Endodermal cell (in vitro differentiated cells): ENCODE data around the gene IGSF22. TPM values are rescaled to one million over a fixed set of nuclear protein-coding genes. Genes with fewer than 3 reads are reported as not detected.

Experiments used
- DNase-seq: peaks from one replicate; pipeline ENCODE4 v3.0.0-alpha.2; 2017
- H3K27ac ChIP-seq: 2 replicates; pipeline ENCODE4 v1.5.1; 2013; ENCODE audit warnings: mild to moderate bottlenecking, low read depth, low read length, moderate library complexity
- H3K27me3 ChIP-seq: 2 replicates; pipeline ENCODE4 v1.6.1; 2013; ENCODE audit warnings: mild to moderate bottlenecking, low read length, moderate library complexity; ENCODE audit not compliant: insufficient read depth, control insufficient read depth, poor library complexity, severe bottlenecking
- H3K36me3 ChIP-seq: 2 replicates; pipeline ENCODE4 v1.7.0; 2013; ENCODE audit warnings: mild to moderate bottlenecking, low read length, moderate library complexity; ENCODE audit not compliant: control insufficient read depth, insufficient read depth
- H3K4me1 ChIP-seq: one replicate; pipeline ENCODE4 v1.7.0; 2013; ENCODE audit warnings: low read length; ENCODE audit not compliant: control insufficient read depth, insufficient read depth
- H3K4me3 ChIP-seq: 2 replicates; pipeline ENCODE4 v1.5.1; 2013; ENCODE audit warnings: mild to moderate bottlenecking, low read length, moderate library complexity
- H3K9ac ChIP-seq: 2 replicates; pipeline ENCODE4 v1.6.1; 2013; ENCODE audit warnings: mild to moderate bottlenecking, low read length, moderate library complexity; ENCODE audit not compliant: poor library complexity, severe bottlenecking; ENCODE audit errors: extremely low read depth
- H3K9me3 ChIP-seq: 2 replicates; pipeline ENCODE4 v1.6.1; 2013; ENCODE audit warnings: mild to moderate bottlenecking, low read length, moderate library complexity; ENCODE audit not compliant: control insufficient read depth
- H3K27ac Mint-ChIP-seq: 2 replicates; pipeline ENCODE4 v1.8.0; 2020; ENCODE audit warnings: mixed read lengths
- H3K27me3 Mint-ChIP-seq: 2 replicates; pipeline ENCODE4 v1.8.0; 2021; ENCODE audit warnings: mild to moderate bottlenecking, mixed read lengths; ENCODE audit not compliant: insufficient read depth
- H3K36me3 Mint-ChIP-seq: 2 replicates; pipeline ENCODE4 v1.8.0; 2020; ENCODE audit warnings: low read depth, mixed read lengths
- H3K4me1 Mint-ChIP-seq: 2 replicates; pipeline ENCODE4 v1.8.0; 2020; ENCODE audit warnings: mixed read lengths
- H3K4me3 Mint-ChIP-seq: 2 replicates; pipeline ENCODE4 v1.8.0; 2020; ENCODE audit warnings: mild to moderate bottlenecking, moderate library complexity, mixed read lengths
- H3K9me3 Mint-ChIP-seq: 2 replicates; pipeline ENCODE4 v1.8.0; 2020; ENCODE audit warnings: mild to moderate bottlenecking, mixed read lengths
- whole genome bisulfite sequencing, 2 experiments: methylation state at CpG; one replicate each; pipeline versions ENCODE4 v1.1.5 to v1.1.7; 2013; ENCODE audit warnings: missing lambda C conversion rate in 2 of 2, mixed read lengths in 1 of 2; ENCODE audit not compliant: insufficient coverage in 1 of 2, insufficient read length in 1 of 2; 5-methylcytosine and 5-hydroxymethylcytosine counted together
- total RNA-seq, 2 donors: library from RNA; stranded (reverse); fragmentation: NEBNext Ultra II Directional in 1 of 2; extraction: Animal tissue kit (Norgen Biotek cat#: 25700) in 1 of 2; gene quantifications; 2 replicates in 1 of 2; 3 replicates in 1 of 2; pipeline ENCODE4 v1.2.1, GENCODE V29; 2021
- TF ChIP-seq, protein P1 (sequence below): fragments of 200-600 bp; sonication (generic); conservative IDR thresholded peaks from 2 replicates; pipeline ENCODE4 v1.5.0; 2021; ENCODE audit warnings: antibody characterized with exemption, mild to moderate bottlenecking

Gene IGSF22
- total RNA-seq, 2 donors from 2014 or later = 0.22 to 1.6 TPM

- no peaks in the 10 kb centered on the region for H3K9me3 ChIP-seq
- Mint-ChIP-seq H3K27me3 (peaks cover 25% of the 10 kb centered on the region), H3K36me3 (peaks cover 4% of the 10 kb centered on the region), H3K27ac (no peak overlapping the region), H3K4me1 (peaks cover 33% of the 10 kb centered on the region), H3K9me3 (no peaks in the 10 kb centered on the region), H3K4me3 (no peak overlapping the region)
- H3K27me3 ChIP-seq = no peaks in the 10 kb centered on the region
- no peak overlapping the region for H3K27ac ChIP-seq
- peak; percentile 76 for DNase-seq
- TF ChIP-seq, protein P1, sequence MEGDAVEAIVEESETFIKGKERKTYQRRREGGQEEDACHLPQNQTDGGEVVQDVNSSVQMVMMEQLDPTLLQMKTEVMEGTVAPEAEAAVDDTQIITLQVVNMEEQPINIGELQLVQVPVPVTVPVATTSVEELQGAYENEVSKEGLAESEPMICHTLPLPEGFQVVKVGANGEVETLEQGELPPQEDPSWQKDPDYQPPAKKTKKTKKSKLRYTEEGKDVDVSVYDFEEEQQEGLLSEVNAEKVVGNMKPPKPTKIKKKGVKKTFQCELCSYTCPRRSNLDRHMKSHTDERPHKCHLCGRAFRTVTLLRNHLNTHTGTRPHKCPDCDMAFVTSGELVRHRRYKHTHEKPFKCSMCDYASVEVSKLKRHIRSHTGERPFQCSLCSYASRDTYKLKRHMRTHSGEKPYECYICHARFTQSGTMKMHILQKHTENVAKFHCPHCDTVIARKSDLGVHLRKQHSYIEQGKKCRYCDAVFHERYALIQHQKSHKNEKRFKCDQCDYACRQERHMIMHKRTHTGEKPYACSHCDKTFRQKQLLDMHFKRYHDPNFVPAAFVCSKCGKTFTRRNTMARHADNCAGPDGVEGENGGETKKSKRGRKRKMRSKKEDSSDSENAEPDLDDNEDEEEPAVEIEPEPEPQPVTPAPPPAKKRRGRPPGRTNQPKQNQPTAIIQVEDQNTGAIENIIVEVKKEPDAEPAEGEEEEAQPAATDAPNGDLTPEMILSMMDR = peak; percentile 64
- H3K9ac ChIP-seq = no peak overlapping the region
- H3K4me3 ChIP-seq = no peak overlapping the region
- no peaks in the 10 kb centered on the region for H3K36me3 ChIP-seq
- peaks cover 13% of the 10 kb centered on the region for H3K4me1 ChIP-seq
- 80 to 84% methylated on average over 10 of the region's 10 CpGs for WGBS, 2 experiments
These were observed 10.7 kb upstream of the IGSF22 start for GRCh38 chr11:18736590-18737148.

GRCh38 chr11:18733202-18733601 is 7.2 kb upstream of the IGSF22 start:
- H3K27ac Mint-ChIP-seq = no peak overlapping the region
- Histone ChIP-seq H3K9ac (no peak overlapping the region), H3K36me3 (no peaks in the 10 kb centered on the region), H3K27ac (no peak overlapping the region), H3K4me3 (no peak overlapping the region), H3K9me3 (no peaks in the 10 kb centered on the region), H3K27me3 (no peaks in the 10 kb centered on the region), H3K4me1 (peaks cover 10% of the 10 kb centered on the region)
- H3K27me3 Mint-ChIP-seq = peaks cover 27% of the 10 kb centered on the region
- peaks cover 22% of the 10 kb centered on the region for H3K4me1 Mint-ChIP-seq
- DNase-seq = no peak
- H3K4me3 Mint-ChIP-seq = no peak overlapping the region
- 92 to 99% methylated on average over 9 to 16 of the region's 16 CpGs for WGBS, 2 experiments
- H3K9me3 Mint-ChIP-seq = no peaks in the 10 kb centered on the region
- H3K36me3 Mint-ChIP-seq = no peaks in the 10 kb centered on the region
- TF ChIP-seq, protein P1 = no peak

GRCh38 chr11:18731949-18732821 is 6.2 kb upstream of the IGSF22 start:
- H3K4me3 Mint-ChIP-seq = no peak overlapping the region
- H3K27me3 Mint-ChIP-seq = peaks cover 24% of the 10 kb centered on the region
- H3K27me3 ChIP-seq = no peaks in the 10 kb centered on the region
- H3K9me3 Mint-ChIP-seq = no peaks in the 10 kb centered on the region
- H3K27ac Mint-ChIP-seq = no peak overlapping the region
- H3K4me1 ChIP-seq = peaks cover 10% of the 10 kb centered on the region
- WGBS, 2 experiments = 80 to 92% methylated on average over 10 to 11 of the region's 11 CpGs
- H3K36me3 Mint-ChIP-seq = no peaks in the 10 kb centered on the region
- DNase-seq = peak; percentile 93
- no peaks in the 10 kb centered on the region for H3K36me3 ChIP-seq
- TF ChIP-seq, protein P1 = peak; percentile 95
- H3K4me1 Mint-ChIP-seq = peaks cover 27% of the 10 kb centered on the region
- no peaks in the 10 kb centered on the region for H3K9me3 ChIP-seq
- no peak overlapping the region for H3K4me3 ChIP-seq
- no peak overlapping the region for H3K27ac ChIP-seq
- H3K9ac ChIP-seq = no peak overlapping the region
